Measurements from ENCODE around the gene JUN. TPM values are rescaled to one million over a fixed set of nuclear protein-coding genes. Genes with fewer than 3 reads are reported as not detected.

The JUN gene
- total RNA-seq, 2 experiments from 2014 or later, result 12.5 to 13.2 TPM

DNA sequence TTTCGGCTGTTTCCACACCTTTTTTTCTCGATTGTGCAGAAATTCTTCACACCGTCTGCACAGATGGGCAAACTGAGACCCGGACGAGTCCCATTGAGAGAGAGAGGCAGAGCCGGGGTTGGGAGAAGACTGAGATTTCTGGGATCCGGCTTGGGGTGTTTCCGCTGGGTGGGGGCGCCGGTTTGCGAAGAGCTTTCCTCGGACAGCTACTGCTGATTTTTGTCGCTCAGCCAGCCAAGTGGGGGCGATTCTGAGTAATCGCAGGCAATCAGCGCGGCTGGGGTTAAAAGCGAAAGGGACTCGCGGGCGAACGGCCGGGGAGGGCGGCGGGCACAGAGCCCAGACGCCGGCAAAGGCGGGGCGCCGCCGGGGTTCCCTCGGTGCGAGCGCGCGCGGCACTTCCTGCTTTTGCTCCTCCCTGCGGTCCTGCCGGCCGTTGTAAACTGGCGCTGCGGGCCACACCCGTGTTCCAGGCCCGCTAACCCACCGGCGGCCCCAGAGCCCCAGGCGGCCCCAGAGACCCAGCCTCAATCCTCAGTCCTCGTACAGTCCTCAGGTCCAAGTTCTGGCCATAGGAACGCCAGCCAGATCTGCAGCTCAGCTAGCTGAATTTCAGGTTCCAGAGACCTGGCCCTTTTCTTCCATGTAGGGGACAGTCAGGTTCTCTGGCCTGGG lies 32.4 kb upstream of the JUN start:
- Mint-ChIP-seq H3K4me1 (ENCODE audit: low read depth) (peaks cover 41% of the 10 kb centered on the region), H3K27me3 (no peaks in the 10 kb centered on the region), H3K4me3 (peak overlapping the region; percentile 81), H3K9me3 (no peaks in the 10 kb centered on the region), H3K36me3 (no peaks in the 10 kb centered on the region), H3K27ac (peak overlapping the region; percentile 85)
- intact Hi-C loops (cut with micrococcal nuclease), result loop anchor here (1.0 kb wide), 2 partner anchors 32 to 87 kb away; partner anchors contain the start of gene JUN
- ChIA-PET CTCF (interaction anchor here (0.6 to 1.0 kb wide), 3 partner anchors 34 to 884 kb away, joined by 3 to 4 read pairs (median 3); no protein-coding TSS in a partner anchor), POLR2A (interaction anchor here (1.0 to 1.6 kb wide), 2 partner anchors 32 to 34 kb away, joined by 3 to 21 read pairs; partner anchors contain the start of gene JUN)
- DNase-seq, result peak; percentile 92

DNA sequence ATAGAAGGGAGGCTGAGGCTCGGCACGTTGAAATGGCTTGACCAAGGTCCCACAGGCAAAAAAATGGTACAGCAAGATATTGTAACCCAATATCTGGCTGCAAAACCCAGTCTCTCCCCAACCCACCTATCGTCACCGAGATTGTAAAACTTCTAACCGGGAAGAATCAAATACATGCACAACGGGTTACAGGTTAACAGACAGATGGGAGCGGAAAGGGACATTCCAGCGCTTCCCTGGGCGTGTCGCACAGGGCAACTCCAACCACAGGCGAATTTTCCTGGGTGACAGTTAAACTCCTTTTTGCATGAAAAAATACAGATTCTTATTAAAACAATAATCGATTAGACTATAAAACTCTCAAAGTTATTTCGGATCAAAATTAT lies 31.8 kb upstream of the JUN start:
- Mint-ChIP-seq H3K4me3 (peak overlapping the region; percentile 81), H3K27ac (peak overlapping the region; percentile 85), H3K36me3 (no peaks in the 10 kb centered on the region), H3K4me1 (ENCODE audit: low read depth) (peaks cover 41% of the 10 kb centered on the region), H3K27me3 (no peaks in the 10 kb centered on the region), H3K9me3 (no peaks in the 10 kb centered on the region)
- ChIA-PET POLR2A (interaction anchor here (1.0 kb wide), 1 partner anchor 34 kb away, joined by 3 read pairs; no protein-coding TSS in a partner anchor), CTCF (interaction anchor here (0.8 to 1.0 kb wide), 2 partner anchors 34 to 884 kb away, joined by 3 to 4 read pairs; no protein-coding TSS in a partner anchor)
- DNase-seq, result peak; percentile 18
- intact Hi-C loops (cut with micrococcal nuclease), result loop anchor here (1.0 kb wide), 2 partner anchors 31 to 88 kb away; partner anchors contain the start of gene JUN

DNA sequence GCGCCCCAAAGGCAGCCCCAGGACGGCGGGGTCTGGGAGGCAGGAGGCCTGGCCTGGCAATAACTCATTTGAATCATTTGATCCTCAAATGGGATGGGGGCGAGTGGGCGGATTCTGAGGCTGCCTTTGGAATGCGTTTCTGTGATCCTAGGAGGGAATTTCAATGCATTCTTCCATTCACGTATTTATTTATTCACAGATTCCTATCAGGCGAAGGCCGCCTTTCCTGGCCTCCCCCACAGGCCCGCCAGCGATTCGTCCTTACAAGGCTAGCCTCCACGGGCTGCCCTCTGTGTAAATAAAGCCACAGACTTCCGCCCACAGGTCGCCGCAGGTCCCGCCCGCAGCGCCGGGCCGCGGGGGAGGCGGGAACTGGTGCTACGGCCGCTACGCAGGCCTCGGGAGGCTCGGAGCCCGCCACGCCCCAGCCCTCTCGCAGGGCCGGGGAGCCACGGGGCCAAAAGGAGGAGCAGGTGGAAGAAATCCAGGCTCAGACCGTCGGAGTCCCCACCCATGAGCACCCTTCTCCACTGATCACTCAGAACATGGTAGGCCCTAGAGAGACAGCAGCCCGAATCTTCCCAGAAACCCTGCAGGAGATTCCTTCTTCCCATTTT lies 31.3 kb upstream of the JUN start:
- Mint-ChIP-seq H3K27ac (peak overlapping the region; percentile 85), H3K4me1 (ENCODE audit: low read depth) (peaks cover 41% of the 10 kb centered on the region), H3K36me3 (no peaks in the 10 kb centered on the region), H3K4me3 (peak overlapping the region; percentile 81), H3K27me3 (no peaks in the 10 kb centered on the region), H3K9me3 (no peaks in the 10 kb centered on the region)
- intact Hi-C loops (cut with micrococcal nuclease), result no loop called here
- CTCF ChIA-PET, result no interaction called here
- POLR2A ChIA-PET, result no interaction called here
- peak; percentile 80 for DNase-seq

DNA sequence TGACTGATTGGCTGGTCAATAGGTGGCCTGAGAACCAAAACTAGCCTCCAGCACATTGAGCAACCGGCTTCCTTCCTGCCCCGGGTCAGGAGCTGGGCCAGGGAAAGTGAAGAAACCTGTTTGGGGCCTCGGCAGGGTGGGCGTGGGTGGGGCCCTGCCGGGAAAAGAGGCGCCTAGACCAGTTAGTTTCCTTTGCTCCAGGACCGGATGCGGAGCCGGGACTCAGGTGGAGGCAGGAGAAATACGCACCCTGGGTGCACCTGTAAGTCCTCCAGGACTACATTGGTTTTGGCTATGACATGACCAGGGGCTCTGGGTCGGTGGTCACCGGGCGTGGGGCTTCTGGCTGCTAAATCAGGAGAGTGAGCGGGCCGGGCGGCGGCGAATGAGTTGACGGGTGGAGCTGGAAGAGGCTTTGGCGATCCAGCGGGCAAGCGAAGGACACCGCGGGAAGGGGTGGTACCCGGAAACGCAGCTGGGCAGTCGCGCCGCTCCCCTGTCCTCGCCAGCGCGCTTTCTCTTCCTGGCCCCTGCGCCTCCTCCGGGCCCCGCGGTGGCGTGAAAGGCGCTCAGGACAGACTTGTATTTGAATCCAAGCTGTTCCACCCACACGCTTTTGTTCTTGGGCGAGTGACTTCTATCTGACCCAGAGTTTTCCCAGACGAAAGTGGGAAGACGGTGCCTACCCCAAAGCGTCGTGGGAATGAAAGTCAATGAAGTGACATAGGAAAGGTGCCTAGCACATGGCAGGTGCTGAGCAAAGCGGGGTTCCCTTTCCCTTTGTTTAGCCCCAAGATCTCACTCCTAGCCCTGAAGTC lies 30.6 kb upstream of the JUN start:
- intact Hi-C loops (cut with micrococcal nuclease), result no loop called here
- ChIA-PET POLR2A (interaction anchor here (1.3 kb wide), 1 partner anchor 31 kb away, joined by 3 read pairs; the partner anchor contains the start of gene JUN), CTCF (no interaction called here)
- Mint-ChIP-seq H3K27ac (no peak overlapping the region), H3K4me1 (ENCODE audit: low read depth) (peaks cover 41% of the 10 kb centered on the region), H3K36me3 (no peaks in the 10 kb centered on the region), H3K27me3 (no peaks in the 10 kb centered on the region), H3K9me3 (no peaks in the 10 kb centered on the region), H3K4me3 (peak overlapping the region; percentile 43)
- DNase-seq, result no peak

DNA sequence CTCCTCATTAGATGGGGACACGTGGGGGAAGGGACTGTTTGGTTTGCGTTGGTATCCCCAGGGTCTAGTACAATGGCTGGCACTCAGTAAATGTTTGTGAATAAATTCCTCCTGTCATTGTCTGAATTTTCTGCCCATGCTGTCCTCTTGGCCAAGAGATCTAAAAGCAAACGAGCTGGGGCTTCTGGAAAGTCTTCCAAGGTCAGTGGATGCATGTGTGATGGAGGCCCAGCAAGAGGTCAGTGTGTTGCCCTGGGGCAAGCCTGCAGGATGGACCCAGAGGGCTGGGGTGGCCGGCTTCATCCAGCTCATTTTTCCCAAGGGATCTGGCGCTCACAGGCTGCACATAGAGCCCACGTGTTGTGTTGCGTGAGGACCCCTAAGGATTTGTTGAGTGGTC lies 30.0 kb upstream of the JUN start:
- Mint-ChIP-seq H3K36me3 (no peaks in the 10 kb centered on the region), H3K4me3 (no peak overlapping the region), H3K27ac (no peak overlapping the region), H3K9me3 (no peaks in the 10 kb centered on the region), H3K27me3 (no peaks in the 10 kb centered on the region), H3K4me1 (ENCODE audit: low read depth) (peaks cover 41% of the 10 kb centered on the region)
- no peak for DNase-seq
- ChIA-PET POLR2A (interaction anchor here (1.3 kb wide), 1 partner anchor 30 kb away, joined by 3 read pairs; the partner anchor contains the start of gene JUN), CTCF (no interaction called here)
- intact Hi-C loops (cut with micrococcal nuclease), result no loop called here

DNA sequence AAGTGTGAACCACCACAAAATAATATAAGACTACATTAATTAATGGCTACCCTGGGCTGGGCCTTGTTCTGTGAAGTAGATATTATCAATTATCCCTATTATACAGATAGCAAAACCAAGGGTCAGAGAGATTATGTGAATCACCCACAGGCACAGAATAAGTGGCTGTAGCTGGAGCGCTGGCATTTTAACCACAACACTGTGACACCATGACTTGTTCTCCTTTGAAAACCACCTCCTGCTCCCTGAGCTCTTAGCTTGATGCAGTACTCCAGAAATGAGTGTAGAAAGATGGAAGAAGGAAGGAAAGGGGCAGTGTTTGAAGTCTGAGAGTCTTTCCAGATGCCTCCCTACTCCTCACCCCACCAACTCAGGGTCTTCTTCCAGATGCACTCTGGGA lies 29.5 kb upstream of the JUN start:
- no peaks in the 10 kb centered on the region for H3K27me3 Mint-ChIP-seq
- H3K4me3 Mint-ChIP-seq, result no peak overlapping the region
- H3K27ac Mint-ChIP-seq, result no peak overlapping the region
- POLR2A ChIA-PET, result interaction anchor here (1.3 kb wide), 1 partner anchor 30 kb away, joined by 3 read pairs; the partner anchor contains the start of gene JUN
- DNase-seq, result peak; percentile 19
- H3K9me3 Mint-ChIP-seq, result no peaks in the 10 kb centered on the region
- CTCF ChIA-PET, result no interaction called here
- H3K36me3 Mint-ChIP-seq, result no peaks in the 10 kb centered on the region
- intact Hi-C loops (cut with micrococcal nuclease), result no loop called here
- H3K4me1 Mint-ChIP-seq (ENCODE audit: low read depth), result peaks cover 41% of the 10 kb centered on the region

DNA sequence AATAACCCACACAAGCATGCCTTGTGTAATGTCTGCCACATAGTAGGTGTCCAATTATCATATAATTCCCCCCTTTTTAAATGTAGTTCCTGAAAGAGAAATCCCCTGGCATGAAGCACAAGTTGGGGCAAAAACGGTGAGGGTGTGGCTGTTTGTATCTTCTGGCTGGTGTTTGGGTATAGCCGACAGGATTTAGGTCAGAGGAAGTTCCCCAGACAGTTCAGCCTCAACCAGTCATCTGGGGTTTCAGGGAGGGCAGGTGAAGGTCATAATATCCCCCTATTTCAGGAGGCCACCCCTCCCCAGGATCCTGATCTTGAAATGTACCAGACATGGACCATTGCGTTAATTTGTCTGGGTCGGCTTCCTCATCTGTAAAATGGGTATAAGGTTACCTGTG lies 29.1 kb upstream of the JUN start:
- H3K9me3 Mint-ChIP-seq, result no peaks in the 10 kb centered on the region
- DNase-seq, result peak; percentile 40
- POLR2A ChIA-PET, result no interaction called here
- H3K4me3 Mint-ChIP-seq, result no peak overlapping the region
- no peak overlapping the region for H3K27ac Mint-ChIP-seq
- intact Hi-C loops (cut with micrococcal nuclease), result no loop called here
- peaks cover 41% of the 10 kb centered on the region for H3K4me1 Mint-ChIP-seq (ENCODE audit: low read depth)
- no peaks in the 10 kb centered on the region for H3K27me3 Mint-ChIP-seq
- no peaks in the 10 kb centered on the region for H3K36me3 Mint-ChIP-seq
- CTCF ChIA-PET, result no interaction called here

DNA sequence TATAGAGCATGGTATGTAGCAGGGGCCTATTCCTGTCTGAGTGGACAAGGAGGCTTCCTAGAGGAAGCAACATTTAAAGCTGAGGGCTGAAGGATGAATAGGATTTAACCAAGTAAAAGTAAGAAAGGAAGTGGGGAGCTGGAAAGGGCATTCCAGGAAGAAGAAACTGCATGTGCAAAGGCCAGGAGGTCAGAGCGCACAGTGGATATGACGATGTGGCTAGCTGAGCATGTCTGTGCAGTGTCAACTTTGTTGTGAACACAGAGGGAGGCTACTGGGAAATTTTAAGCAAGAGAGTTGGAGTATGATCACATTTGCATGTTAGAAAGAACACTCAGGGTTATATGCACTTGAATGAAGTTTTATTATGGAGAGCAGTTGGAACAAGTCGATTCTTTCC lies 28.6 kb upstream of the JUN start:
- ChIA-PET CTCF (no interaction called here), POLR2A (no interaction called here)
- H3K4me1 Mint-ChIP-seq (ENCODE audit: low read depth), result peaks cover 41% of the 10 kb centered on the region
- no peaks in the 10 kb centered on the region for H3K27me3 Mint-ChIP-seq
- H3K9me3 Mint-ChIP-seq, result no peaks in the 10 kb centered on the region
- intact Hi-C loops (cut with micrococcal nuclease), result no loop called here
- H3K4me3 Mint-ChIP-seq, result no peak overlapping the region
- no peaks in the 10 kb centered on the region for H3K36me3 Mint-ChIP-seq
- no peak for DNase-seq
- no peak overlapping the region for H3K27ac Mint-ChIP-seq

DNA sequence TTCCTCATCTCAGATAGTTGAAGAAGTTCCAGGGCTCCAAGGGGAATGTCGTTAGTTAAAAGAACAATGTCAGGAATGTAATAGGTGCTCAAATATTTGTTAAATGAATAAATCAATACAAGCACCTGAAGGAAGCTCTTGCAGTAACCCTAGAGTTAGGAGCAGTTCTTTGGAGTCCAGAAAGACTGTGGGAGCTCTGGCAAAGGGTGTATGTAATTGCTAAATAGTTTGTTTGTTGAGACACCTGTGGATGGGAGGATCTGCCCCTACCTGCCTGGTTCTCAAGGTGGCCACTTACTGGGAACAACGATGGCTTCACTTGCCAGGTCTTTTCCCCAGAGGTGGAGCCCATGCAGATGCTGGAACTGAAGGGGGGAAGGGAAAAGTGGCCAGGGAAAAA lies 27.5 kb upstream of the JUN start:
- Mint-ChIP-seq H3K9me3 (no peaks in the 10 kb centered on the region), H3K27me3 (no peaks in the 10 kb centered on the region), H3K4me1 (ENCODE audit: low read depth) (peaks cover 35% of the 10 kb centered on the region), H3K4me3 (no peak overlapping the region), H3K36me3 (no peaks in the 10 kb centered on the region), H3K27ac (no peak overlapping the region)
- intact Hi-C loops (cut with micrococcal nuclease), result no loop called here
- DNase-seq, result no peak
- CTCF ChIA-PET, result no interaction called here
- POLR2A ChIA-PET, result no interaction called here

DNA sequence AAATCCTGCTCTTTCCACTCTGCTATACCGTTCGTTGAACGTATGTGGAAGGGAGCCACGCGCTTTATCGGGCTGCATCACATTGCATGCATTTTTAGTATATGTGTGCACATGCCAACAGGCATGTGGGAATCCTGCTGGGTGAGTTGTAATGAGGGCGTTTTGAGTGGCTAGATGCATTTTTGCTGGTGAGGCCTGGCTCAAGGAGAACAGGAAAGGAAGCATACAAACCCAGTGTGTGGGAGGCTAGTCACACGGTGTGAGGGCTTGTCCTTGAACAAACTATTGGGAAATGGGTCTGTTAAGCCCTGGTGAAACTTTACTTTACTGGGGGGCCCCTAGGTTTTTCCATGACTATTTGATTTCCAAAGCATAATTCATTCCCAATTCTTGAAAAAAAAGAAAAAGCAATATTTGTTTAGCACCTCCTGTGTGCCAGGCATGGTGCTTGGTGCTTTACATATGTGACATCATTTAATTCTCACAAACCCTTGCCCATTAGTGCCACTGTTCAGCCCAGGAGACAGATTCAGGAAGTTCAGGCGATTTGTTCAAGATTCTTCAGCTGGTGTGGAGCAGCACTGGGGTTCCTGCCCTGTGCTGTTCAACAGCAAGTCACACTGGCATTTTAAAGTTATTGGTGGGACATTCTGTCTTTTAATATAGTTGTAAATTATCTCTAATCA lies 25.6 kb upstream of the JUN start:
- intact Hi-C loops (cut with micrococcal nuclease), result no loop called here
- no peak for DNase-seq
- H3K36me3 Mint-ChIP-seq, result no peaks in the 10 kb centered on the region
- no peak overlapping the region for H3K4me3 Mint-ChIP-seq
- peaks cover 25% of the 10 kb centered on the region for H3K4me1 Mint-ChIP-seq (ENCODE audit: low read depth)
- H3K27me3 Mint-ChIP-seq, result no peaks in the 10 kb centered on the region
- H3K9me3 Mint-ChIP-seq, result no peaks in the 10 kb centered on the region
- ChIA-PET POLR2A (no interaction called here), CTCF (interaction anchor here (0.8 kb wide), 1 partner anchor 69 kb away, joined by 3 read pairs; no protein-coding TSS in a partner anchor)
- H3K27ac Mint-ChIP-seq, result no peak overlapping the region

DNA sequence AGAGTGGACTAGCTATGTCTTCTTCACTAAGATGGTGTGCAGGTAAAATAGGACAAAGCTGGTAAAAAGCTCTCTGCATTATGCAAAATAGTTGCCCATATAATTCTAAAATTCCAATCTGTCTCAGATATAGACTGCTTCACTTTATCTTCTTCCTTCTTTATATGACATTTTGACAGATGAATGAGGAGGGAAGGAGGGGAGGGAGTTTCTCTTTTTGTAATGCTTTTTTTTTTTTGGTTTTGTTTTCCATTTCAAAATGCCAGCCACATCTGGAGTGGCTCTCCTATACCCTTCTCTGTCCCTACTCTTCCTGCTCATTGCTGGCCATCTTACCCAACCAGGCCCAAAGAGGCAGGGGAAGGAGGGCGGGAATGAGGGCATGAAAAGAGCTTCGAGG lies 24.2 kb upstream of the JUN start:
- CTCF ChIA-PET, result interaction anchor here (0.6 kb wide), 1 partner anchor 9 kb away, joined by 3 read pairs; no protein-coding TSS in a partner anchor
- POLR2A ChIA-PET, result no interaction called here
- H3K36me3 Mint-ChIP-seq, result no peaks in the 10 kb centered on the region
- no peak overlapping the region for H3K4me3 Mint-ChIP-seq
- peaks cover 12% of the 10 kb centered on the region for H3K4me1 Mint-ChIP-seq (ENCODE audit: low read depth)
- intact Hi-C loops (cut with micrococcal nuclease), result no loop called here
- H3K27me3 Mint-ChIP-seq, result no peaks in the 10 kb centered on the region
- H3K27ac Mint-ChIP-seq, result no peak overlapping the region
- no peaks in the 10 kb centered on the region for H3K9me3 Mint-ChIP-seq
- no peak for DNase-seq
